ENCODE measurements around the gene GALK1.

- TF ChIP-seq CTCF (IDR thresholded peaks at IDR 0.05; ENCODE audit: low read length) (no peak), EZH2 (optimal IDR thresholded peaks at IDR 0.05; ENCODE audit: low read depth, low read length) (no peak), EZH2phosphoT487 (IDR thresholded peaks at IDR 0.05; ENCODE audit: low read length) (no peak)
Measured at GRCh38 chr17:75727391-75727790, 37.6 kb downstream of the GALK1 start.
